Putamen (tissue), 1 donor: ENCODE data around the gene CLDN20.
"Not testable (repeated sequence)": the region's sequence is repeated elsewhere in the genome, so short reads cannot be mapped to it uniquely, and the experiment has no call there.

ENCODE experiments used
- DNase-seq: peaks from one replicate; pipeline ENCODE4 v3.0.0-alpha.2; 2016; ENCODE audit warnings: low spot score

CLDN20 gene

GRCh38 chr6:155311583-155311982 is 47.8 kb downstream of the CLDN20 start:
- DNase-seq, result no peak

DNA sequence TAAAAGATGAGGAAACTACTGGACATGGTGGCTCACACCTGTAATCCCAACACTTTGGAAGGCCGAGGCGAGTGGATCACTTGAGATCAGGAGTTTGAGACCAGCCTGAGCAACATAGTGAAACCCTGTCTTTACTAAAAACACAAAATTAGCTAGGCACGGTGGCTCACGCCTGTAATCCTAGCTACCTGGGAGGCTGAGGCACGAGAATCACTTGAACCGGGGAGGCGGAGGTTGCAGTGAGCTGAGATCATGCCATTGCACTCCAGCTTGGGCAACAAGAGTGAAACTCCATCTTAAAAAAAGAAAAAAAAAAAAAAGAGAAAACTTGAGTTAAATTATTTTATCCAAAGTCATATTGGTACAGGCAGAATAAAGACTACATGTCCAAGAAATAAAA is 49.1 kb downstream of the CLDN20 start:
- not testable (repeated sequence) for DNase-seq

DNA sequence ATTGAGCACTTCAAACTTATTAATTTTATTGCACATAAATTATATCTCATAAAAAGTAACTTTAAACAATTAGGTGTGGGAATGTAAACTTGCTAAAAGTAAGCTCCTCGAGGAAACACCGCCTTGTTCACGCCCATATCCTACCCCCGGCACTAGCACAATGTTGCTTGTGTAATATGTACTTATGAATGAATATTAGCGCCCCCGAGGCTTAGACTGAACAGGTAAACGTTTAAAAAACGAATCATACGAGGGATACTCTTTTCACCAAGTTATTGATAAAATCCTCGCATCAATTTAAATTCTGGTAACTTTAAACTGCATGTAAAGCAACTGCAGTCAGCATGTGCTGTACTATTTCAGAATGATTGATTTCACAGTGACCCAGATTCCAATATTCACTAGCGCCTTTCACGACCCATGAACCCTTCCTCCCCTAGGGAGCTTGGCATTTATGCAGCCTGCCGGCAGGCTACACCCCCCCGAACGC is 49.8 kb downstream of the CLDN20 start:
- no peak for DNase-seq

DNA sequence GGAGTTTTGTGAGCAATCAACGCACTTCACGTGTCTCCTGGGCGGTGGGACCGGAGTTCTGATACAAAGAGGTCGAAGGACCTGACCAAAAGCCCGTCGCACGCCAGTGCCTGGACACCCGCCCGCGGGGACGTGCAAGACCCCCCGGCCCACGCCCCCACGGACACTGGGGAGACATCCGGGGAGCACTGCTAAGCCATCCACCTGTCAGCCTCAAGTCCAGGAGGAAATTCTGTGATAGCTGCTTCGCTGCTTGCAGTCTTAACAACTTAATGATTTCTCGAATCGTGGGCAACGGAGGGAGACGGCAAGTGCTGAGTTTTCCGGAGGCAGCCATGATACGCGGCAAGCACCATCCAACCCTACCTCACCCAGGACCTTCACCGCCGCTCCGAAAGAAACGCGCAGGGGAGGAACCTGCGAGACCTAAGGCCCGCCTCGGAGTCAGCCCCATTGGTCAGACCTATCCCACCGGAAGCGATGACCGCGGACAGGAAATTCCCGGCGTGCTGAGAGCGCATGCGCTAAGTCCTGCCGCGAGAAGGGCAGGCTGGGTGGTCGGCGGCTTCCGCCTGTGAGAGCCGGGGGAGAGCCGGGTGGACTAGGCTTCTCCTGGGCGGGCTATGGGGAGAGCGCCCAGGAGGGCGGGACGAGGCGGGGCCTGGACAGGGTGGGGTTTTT is 50.4 kb downstream of the CLDN20 start, which contains the start of gene TFB1M:
TSS of gene TFB1M (minus strand) at position 393 of the 681 bp plus-strand sequence. CDS start at position 337, 56 bp downstream.
- peak; percentile 98 for DNase-seq

DNA sequence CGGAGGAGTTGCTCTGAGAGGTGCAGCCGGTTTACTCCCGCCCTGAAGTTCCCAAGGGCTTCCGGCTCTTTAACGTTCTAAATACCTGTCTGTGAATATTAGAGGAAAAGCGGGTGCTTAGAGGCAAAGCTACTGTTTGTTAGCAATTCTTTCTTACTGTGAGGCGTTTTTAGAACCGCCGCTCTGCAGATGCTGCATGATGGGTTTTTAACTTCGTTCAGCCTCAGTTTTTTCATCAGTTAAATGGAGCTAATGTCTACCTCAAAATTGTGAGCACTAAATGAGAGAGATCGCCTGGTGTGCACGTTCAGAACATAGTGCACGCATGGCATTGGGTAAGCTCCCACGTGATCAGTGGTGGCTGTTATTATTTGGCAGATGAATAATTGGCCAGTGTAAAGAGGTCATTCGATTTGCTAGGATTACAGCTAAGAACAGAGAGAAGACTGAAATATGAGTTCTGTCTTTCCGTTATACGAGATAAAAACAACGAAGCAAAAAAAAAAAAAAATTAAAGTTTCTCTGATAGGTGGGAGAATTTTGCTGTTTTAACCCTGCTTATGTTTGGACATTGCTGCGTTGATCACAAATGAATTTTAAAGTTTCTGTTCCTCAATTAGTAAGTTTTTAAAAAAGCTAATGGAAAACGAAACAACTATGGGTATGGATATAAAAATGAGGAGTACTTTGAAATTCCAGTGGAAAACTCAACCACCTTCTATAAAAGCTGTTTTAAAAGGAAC is 51.1 kb downstream of the CLDN20 start:
- no peak for DNase-seq

GRCh38 chr6:155315516-155315871 is 51.7 kb downstream of the CLDN20 start:
- no peak for DNase-seq

- no peak for DNase-seq
Measured at GRCh38 chr6:155316419-155316818, 52.6 kb downstream of the CLDN20 start.

DNA sequence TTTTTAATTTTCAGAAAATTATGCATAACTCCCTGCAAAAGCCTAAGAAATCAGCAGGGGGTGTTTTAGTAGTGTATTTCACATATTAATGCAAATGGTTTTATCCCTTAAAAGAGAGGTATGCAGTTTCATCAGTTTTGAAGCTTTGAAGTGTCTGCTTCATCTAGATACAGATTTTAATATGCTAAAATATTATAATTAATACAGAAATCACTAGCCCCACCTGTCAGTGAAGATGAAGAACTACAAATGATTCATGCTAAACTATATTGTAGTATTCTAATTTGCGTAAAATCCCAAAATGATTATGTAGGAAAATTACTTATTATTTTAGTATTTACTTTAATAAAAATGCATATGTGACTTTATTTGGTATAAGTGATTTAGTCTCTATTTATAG is 53.4 kb downstream of the CLDN20 start:
- peak; percentile 21 for DNase-seq

DNA sequence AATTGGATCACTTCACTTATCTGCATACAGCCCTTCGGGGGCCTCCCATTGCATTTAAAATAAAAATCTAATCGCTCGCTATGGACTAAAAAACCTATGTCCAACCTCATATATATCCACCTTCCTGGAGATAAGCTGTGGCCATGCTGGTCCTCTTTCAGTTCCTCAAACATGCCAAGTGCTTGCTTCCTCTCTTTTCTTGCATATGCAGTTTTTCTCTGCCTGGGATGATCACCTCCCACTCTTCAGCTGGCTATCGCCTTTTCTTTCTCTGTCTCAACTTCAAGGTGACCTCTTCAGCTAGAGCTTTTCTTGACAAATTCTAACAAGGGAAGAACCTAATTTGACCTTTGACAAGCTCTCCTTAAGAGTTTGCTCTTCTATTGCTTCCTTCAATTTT is 56.1 kb downstream of the CLDN20 start:
- no peak for DNase-seq

DNA sequence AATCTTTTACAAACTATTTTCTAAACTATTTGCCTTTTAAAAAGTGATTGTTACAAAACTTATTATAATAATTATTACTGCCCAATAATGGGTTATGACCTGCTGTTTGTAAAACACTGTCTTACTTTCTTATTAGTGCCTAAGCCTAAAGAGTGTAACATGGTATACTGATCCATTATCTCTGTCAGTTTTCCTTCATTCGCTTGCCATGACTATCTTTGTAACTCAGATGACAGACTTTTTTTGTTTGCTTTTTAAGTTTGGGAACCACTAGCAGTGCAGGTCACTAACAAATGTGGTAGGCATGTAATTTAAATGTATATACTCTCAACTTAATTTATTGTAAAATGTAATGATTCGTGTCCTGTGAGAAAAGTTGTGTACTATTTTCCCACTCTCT is 60.4 kb downstream of the CLDN20 start:
- DNase-seq, result no peak

GRCh38 chr6:155324993-155325392 is 61.2 kb downstream of the CLDN20 start:
- DNase-seq, result no peak

- DNase-seq, result no peak
Measured at GRCh38 chr6:155325700-155326516, 62.1 kb downstream of the CLDN20 start.
